Measurements from ENCODE around the gene CPN1.

Gene CPN1

GRCh38 chr10:99993701-99994689 lies 87.7 kb downstream of the CPN1 start:
- Histone ChIP-seq H3K4me2 (ENCODE audit: low read length) (no peak overlapping the region), H3K27me3 (ENCODE audit: low read depth, low read length) (no peaks in the 10 kb centered on the region), H3K4me3 (ENCODE audit: low read length) (no peak overlapping the region), H3K36me3 (replicated peaks; ENCODE audit: low read depth, low read length) (no peaks in the 10 kb centered on the region), H4K20me1 (ENCODE audit: insufficient read depth, low read length) (no peaks in the 10 kb centered on the region), H3K79me2 (ENCODE audit: low read length) (no peaks in the 10 kb centered on the region), H3K4me1 (ENCODE audit: low read length) (no peaks in the 10 kb centered on the region), H3K9me3 (ENCODE audit: insufficient read depth, low read length) (no peaks in the 10 kb centered on the region), H2AFZ (ENCODE audit: low read depth, low read length) (no peak overlapping the region), H3K9ac (ENCODE audit: low read length) (no peak overlapping the region), H3K27ac (ENCODE audit: low read length) (no peak overlapping the region)
- TF ChIP-seq EZH2phosphoT487 (IDR thresholded peaks at IDR 0.05; ENCODE audit: low read depth) (no peak), CTCF (IDR thresholded peaks at IDR 0.05; ENCODE audit: low read depth, low read length) (no peak)
